AG09319 (cell line): Measurements from ENCODE around the gene NUDT11.
A peak's percentile ranks its signal among the peaks of the same experiment; 100 is the strongest.

ENCODE experiments used
- DNase-seq: peaks from one replicate; pipeline ENCODE4 v3.0.0-alpha.2; 2010; ENCODE audit warnings: low read depth; ENCODE audit errors: extremely low read depth
- CTCF ChIP-seq: IDR thresholded peaks from 2 replicates; pipeline ENCODE4 v1.5.1; 2011; ENCODE audit warnings: low read depth, mild to moderate bottlenecking, inconsistent platforms, low read length, moderate library complexity

The NUDT11 gene

GRCh38 chrX:51476930-51477329, 19.5 kb downstream of the NUDT11 start:
- TF ChIP-seq CTCF = no peak
- no peak for DNase-seq

GRCh38 chrX:51463322-51463721, 33.1 kb downstream of the NUDT11 start:
- no peak for DNase-seq
- no peak for TF ChIP-seq CTCF

- peak; percentile 4 for DNase-seq
- TF ChIP-seq CTCF = peak; percentile 57
These were observed 35.0 kb downstream of the NUDT11 start for GRCh38 chrX:51461053-51462044.

GRCh38 chrX:51459125-51459524, 37.3 kb downstream of the NUDT11 start:
- no peak for DNase-seq
- TF ChIP-seq CTCF = peak; percentile 41

GRCh38 chrX:51456814-51457213, 39.6 kb downstream of the NUDT11 start:
- DNase-seq = no peak
- TF ChIP-seq CTCF = no peak

- no peak for TF ChIP-seq CTCF
These were observed 40.1 kb downstream of the NUDT11 start for GRCh38 chrX:51456246-51456645.

GRCh38 chrX:51440365-51440764, 56.0 kb downstream of the NUDT11 start:
- no peak for DNase-seq
- TF ChIP-seq CTCF = no peak

More at GRCh38 chrX:51456246-51456645, 40.1 kb downstream of the NUDT11 start:
- DNase-seq = no peak
